Choroid plexus epithelial cell (primary cell): Measurements from ENCODE around the gene ID1.
"Not testable (repeated sequence)": the region's sequence is repeated elsewhere in the genome, so short reads cannot be mapped to it uniquely, and the experiment has no call there.

Experiments used
- DNase-seq: peaks from one replicate; pipeline ENCODE4 v3.0.0-alpha.2; 2010; ENCODE audit warnings: low read depth
- H3K4me3 ChIP-seq: 2 replicates; pipeline ENCODE4 v1.5.1; 2011; ENCODE audit warnings: low read depth, mild to moderate bottlenecking, control low read depth, low read length, moderate library complexity
- TF ChIP-seq, protein P1 (sequence below): conservative IDR thresholded peaks from 2 replicates; pipeline ENCODE4 v1.5.1; 2011; ENCODE audit warnings: low read depth, mild to moderate bottlenecking, control low read depth, inconsistent platforms, low read length, moderate library complexity

Gene ID1

DNA sequence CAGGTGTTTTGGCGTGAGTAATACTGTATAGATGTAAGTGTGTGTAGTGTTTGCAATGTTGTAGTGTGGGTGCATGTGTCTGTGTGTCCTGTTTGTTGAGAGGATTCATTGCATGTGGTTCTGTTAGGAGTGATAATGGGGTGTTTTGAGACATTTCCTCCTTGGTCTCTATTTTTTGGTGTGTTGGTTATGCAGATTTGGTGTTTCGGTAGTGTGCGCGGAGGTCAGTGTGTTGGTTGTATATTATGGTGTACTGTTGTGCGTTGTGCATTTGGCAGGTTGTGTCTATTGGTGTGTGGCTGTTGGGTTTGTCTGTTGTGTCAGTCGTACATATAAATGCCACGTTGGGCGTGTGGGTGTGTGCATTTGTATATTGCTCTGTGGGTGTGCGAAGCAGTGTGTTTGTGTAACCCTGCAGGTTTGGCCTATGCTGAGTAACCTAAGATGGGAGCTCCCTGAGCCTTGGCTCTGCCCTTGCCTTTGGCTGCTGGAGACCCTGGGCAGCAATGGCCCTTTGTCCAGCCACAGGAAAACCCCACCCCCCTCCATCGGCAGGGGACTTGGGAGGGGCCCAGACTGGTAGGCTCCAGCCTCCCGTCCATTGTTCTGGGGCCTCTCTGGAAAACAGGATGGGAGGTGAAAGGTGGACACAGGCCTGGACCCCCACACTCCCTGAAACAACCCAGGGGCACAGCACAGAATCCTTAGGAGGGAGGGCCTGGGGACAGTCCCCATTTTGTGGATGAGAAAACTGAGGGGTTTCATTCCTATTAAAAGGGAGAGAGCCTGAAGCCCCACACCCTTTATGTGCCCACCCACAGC is 10.3 kb upstream of the ID1 start:
- no peak overlapping the region for H3K4me3 ChIP-seq
- no peak for DNase-seq
- TF ChIP-seq, protein P1, sequence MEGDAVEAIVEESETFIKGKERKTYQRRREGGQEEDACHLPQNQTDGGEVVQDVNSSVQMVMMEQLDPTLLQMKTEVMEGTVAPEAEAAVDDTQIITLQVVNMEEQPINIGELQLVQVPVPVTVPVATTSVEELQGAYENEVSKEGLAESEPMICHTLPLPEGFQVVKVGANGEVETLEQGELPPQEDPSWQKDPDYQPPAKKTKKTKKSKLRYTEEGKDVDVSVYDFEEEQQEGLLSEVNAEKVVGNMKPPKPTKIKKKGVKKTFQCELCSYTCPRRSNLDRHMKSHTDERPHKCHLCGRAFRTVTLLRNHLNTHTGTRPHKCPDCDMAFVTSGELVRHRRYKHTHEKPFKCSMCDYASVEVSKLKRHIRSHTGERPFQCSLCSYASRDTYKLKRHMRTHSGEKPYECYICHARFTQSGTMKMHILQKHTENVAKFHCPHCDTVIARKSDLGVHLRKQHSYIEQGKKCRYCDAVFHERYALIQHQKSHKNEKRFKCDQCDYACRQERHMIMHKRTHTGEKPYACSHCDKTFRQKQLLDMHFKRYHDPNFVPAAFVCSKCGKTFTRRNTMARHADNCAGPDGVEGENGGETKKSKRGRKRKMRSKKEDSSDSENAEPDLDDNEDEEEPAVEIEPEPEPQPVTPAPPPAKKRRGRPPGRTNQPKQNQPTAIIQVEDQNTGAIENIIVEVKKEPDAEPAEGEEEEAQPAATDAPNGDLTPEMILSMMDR = no peak

DNA sequence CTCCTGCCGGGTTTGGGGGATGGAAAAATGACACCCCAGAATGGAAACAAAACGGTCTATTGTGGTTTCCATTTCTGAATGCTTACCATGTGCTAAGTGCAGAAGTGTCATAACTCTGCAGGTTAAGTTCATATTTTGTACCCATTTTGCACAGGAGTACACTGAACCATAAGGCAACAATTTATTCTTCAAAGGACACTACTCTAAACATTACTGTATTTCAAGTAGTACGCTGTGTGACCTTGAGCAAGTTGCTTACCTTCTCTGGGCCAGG is 9.8 kb upstream of the ID1 start:
- no peak overlapping the region for H3K4me3 ChIP-seq
- TF ChIP-seq, protein P1 = no peak
- no peak for DNase-seq

DNA sequence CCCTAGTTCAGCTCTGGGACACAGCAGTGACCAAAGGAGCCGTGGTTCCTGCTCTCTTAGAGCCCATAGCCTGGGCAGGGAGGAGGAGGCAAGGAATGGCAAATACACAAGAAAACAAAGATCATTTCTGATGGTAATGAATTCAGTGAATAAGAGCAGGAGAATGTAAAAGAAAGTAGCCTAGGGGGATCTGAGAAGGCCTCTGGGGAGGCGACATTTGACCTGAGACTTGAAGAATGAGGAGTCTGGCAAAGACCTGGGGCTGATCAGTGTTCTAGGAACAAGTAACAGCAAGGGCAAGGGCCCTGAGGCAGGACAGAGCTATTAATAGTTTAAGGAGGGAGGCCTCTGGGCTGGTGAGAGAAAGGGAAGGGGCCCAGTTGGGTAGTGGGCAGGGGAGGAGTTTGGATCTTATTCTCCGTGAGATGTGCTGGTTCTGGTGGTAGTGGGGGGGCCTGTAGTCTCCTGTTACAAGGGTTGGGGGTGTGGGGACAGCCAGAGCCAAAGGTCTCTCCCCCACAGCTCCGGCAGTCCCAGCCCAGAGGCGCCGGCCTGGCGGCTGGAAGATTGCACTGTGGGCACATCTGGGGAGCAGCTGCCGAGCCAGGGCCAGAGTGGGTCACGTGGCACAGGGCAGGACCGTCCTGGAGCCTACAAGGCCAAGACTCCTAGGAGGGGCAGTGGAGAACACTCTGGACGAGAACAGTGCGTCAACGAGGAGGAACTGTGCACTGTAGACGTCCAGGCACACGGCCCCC is 9.3 kb upstream of the ID1 start:
- peak; percentile 95 for DNase-seq
- H3K4me3 ChIP-seq = no peak overlapping the region
- TF ChIP-seq, protein P1 = no peak

DNA sequence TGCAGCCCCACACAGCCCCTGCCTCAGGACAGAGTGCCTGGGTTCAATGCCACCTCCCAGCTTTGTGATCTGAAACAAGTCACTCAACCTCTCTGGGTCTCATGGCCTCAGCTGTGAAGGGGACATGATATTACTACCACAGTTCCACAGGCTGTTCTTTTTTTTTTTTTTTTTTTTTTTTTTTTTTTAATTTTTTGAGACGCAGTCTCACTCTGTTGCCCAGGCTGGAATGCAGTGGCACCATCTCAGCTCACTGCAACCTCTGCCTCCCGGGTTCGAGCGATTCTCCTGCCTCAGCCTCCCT is 8.7 kb upstream of the ID1 start:
- H3K4me3 ChIP-seq, DNase-seq: not testable (repeated sequence)

DNA sequence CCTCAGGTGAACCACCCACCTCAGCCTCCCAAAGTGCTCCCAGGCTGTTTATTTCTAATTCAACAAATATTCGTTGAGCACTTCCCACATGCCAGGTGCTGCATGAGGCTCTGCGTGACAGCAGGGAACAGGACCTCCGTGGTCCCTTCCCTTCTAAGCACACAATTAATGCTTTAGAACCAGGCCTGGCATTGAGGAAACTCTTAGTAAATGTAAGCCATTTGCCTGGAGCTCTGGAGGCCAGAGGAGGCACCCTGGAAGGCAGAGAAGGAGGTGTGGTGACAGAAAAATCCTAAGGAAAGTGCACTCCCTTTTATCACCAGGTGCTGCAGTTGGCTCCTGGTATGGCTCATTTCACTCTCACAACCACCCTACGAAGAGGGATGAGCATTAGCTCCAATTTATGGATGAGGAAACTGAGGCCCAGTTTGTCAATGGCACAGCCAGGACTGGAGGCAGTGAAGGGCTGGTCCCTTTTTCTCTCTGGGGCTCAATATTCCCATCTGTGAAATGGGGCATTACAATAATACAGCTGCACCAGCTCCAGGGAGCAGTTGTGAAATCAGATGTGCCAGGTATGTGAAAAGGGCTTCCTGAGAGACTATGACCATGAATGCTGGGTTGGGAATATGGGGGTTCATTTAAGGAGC is 8.1 kb upstream of the ID1 start:
- no peak overlapping the region for H3K4me3 ChIP-seq
- DNase-seq = no peak
- TF ChIP-seq, protein P1 = no peak

DNA sequence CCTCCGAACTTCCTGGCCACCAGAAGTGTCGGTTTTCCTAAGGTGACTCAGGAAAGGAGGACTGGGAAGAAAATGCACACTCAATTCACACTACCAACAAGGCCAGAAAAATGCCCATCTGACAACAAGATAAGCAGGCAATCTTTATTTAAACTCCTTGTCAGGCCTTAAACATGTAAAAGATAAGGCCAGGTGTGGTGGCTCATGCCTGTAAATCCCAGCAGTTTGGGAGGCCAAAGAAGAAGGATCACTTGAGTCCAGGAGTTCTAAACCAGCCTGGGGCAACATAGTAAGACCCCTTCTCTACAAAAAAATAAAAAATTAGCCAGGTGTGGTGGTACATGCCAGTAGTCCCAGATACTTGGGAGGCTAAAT is 7.6 kb upstream of the ID1 start:
- TF ChIP-seq, protein P1 = no peak
- no peak overlapping the region for H3K4me3 ChIP-seq
- no peak for DNase-seq

DNA sequence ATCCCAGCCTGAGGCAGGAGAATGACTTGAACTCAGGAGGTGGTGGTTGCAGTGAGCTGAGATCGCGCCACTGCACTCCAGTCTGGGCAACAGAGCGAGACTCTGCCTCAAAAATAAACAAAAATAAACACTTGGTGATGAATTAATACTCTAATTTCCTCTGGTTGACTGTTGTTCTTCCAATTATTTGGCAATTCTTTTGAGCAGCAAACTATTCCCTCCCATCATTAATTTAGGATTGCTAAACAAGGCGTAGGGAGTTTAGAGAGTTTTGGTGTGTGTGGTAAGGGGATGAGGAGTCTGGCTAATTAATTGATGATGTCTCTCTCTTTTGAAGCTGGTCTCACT is 2.7 kb upstream of the ID1 start:
- DNase-seq = no peak
- TF ChIP-seq, protein P1 = no peak
- no peak overlapping the region for H3K4me3 ChIP-seq
